Measurements from ENCODE around the gene TBCEL. TPM values are rescaled to one million over a fixed set of nuclear protein-coding genes. Genes with fewer than 3 reads are reported as not detected.

TBCEL gene
- polyA plus RNA-seq, 2 donors, result 2.0 to 2.2 TPM

GRCh38 chr11:121095561-121095960 is 71.7 kb downstream of the TBCEL start:
- Histone ChIP-seq H3K36me3 (ENCODE audit: control insufficient read depth in 2 of 2, insufficient read depth in 2 of 2, low read length in 1 of 2) (no peaks in the 10 kb centered on the region), H3K27me3 (ENCODE audit: control insufficient read depth in 1 of 2, insufficient read depth in 2 of 2, low read length in 2 of 2) (no peaks in the 10 kb centered on the region), H3K4me3 (ENCODE audit: low read depth in 1 of 2, low read length in 2 of 2) (no peak overlapping the region), H3K27ac (ENCODE audit: low read depth in 2 of 2, low read length in 1 of 2) (no peak overlapping the region), H3K9me3 (ENCODE audit: control insufficient read depth in 2 of 2, insufficient read depth in 1 of 2, low read depth in 1 of 2, low read length in 1 of 2) (no peaks in the 10 kb centered on the region), H3K4me1 (ENCODE audit: control insufficient read depth in 2 of 2, insufficient read depth in 2 of 2, low read length in 1 of 2) (no peaks in the 10 kb centered on the region)
- WGBS, 2 donors, result 47 to 65% methylated on average over 1 of the region's 1 CpG

- Histone ChIP-seq H3K4me3 (ENCODE audit: low read depth in 1 of 2, low read length in 2 of 2) (no peak overlapping the region), H3K36me3 (ENCODE audit: control insufficient read depth in 2 of 2, insufficient read depth in 2 of 2, low read length in 1 of 2) (no peaks in the 10 kb centered on the region), H3K27me3 (ENCODE audit: control insufficient read depth in 1 of 2, insufficient read depth in 2 of 2, low read length in 2 of 2) (no peaks in the 10 kb centered on the region), H3K27ac (ENCODE audit: low read depth in 2 of 2, low read length in 1 of 2) (no peak overlapping the region), H3K9me3 (ENCODE audit: control insufficient read depth in 2 of 2, insufficient read depth in 1 of 2, low read depth in 1 of 2, low read length in 1 of 2) (no peaks in the 10 kb centered on the region), H3K4me1 (ENCODE audit: control insufficient read depth in 2 of 2, insufficient read depth in 2 of 2, low read length in 1 of 2) (peaks cover 0 to 1% of the 10 kb centered on the region in 2 donors)
- 78 to 83% methylated on average over 4 of the region's 4 CpGs for WGBS, 2 donors
These were observed 75.5 kb downstream of the TBCEL start for GRCh38 chr11:121099364-121099763.

- no peaks in the 10 kb centered on the region for H3K9me3 ChIP-seq (ENCODE audit: control insufficient read depth in 2 of 2, insufficient read depth in 1 of 2, low read depth in 1 of 2, low read length in 1 of 2)
- 52 to 65% methylated on average over 4 of the region's 4 CpGs for WGBS, 2 donors
- H3K36me3 ChIP-seq (ENCODE audit: control insufficient read depth in 2 of 2, insufficient read depth in 2 of 2, low read length in 1 of 2), result no peaks in the 10 kb centered on the region
- peaks cover 0 to 2% of the 10 kb centered on the region in 2 donors for H3K4me1 ChIP-seq (ENCODE audit: control insufficient read depth in 2 of 2, insufficient read depth in 2 of 2, low read length in 1 of 2)
- H3K27me3 ChIP-seq (ENCODE audit: control insufficient read depth in 1 of 2, insufficient read depth in 2 of 2, low read length in 2 of 2), result no peaks in the 10 kb centered on the region
- no peak overlapping the region for H3K27ac ChIP-seq (ENCODE audit: low read depth in 2 of 2, low read length in 1 of 2)
- no peak overlapping the region for H3K4me3 ChIP-seq (ENCODE audit: low read depth in 1 of 2, low read length in 2 of 2)
These were observed 76.0 kb downstream of the TBCEL start for GRCh38 chr11:121099885-121100284.

- Histone ChIP-seq H3K4me1 (ENCODE audit: control insufficient read depth in 2 of 2, insufficient read depth in 2 of 2, low read length in 1 of 2) (peaks cover 0 to 2% of the 10 kb centered on the region in 2 donors), H3K27me3 (ENCODE audit: control insufficient read depth in 1 of 2, insufficient read depth in 2 of 2, low read length in 2 of 2) (no peaks in the 10 kb centered on the region), H3K36me3 (ENCODE audit: control insufficient read depth in 2 of 2, insufficient read depth in 2 of 2, low read length in 1 of 2) (no peaks in the 10 kb centered on the region), H3K27ac (ENCODE audit: low read depth in 2 of 2, low read length in 1 of 2) (no peak within 1 kb of the TSS), H3K9me3 (ENCODE audit: control insufficient read depth in 2 of 2, insufficient read depth in 1 of 2, low read depth in 1 of 2, low read length in 1 of 2) (no peaks in the 10 kb centered on the region), H3K4me3 (ENCODE audit: low read depth in 1 of 2, low read length in 2 of 2) (no peak within 1 kb of the TSS)
- 96% methylated on average over 2 of the region's 2 CpGs for WGBS, 2 donors
These were observed 77.0 kb downstream of the TBCEL start, which contains the start of gene TECTA for GRCh38 chr11:121100943-121101342. TSS of gene TECTA (plus strand) at chr11:121101243. CDS start at chr11:121102666, 1,423 bp downstream.

- Histone ChIP-seq H3K4me3 (ENCODE audit: low read depth in 1 of 2, low read length in 2 of 2) (no peak overlapping the region), H3K27me3 (ENCODE audit: control insufficient read depth in 1 of 2, insufficient read depth in 2 of 2, low read length in 2 of 2) (no peaks in the 10 kb centered on the region), H3K36me3 (ENCODE audit: control insufficient read depth in 2 of 2, insufficient read depth in 2 of 2, low read length in 1 of 2) (no peaks in the 10 kb centered on the region), H3K4me1 (ENCODE audit: control insufficient read depth in 2 of 2, insufficient read depth in 2 of 2, low read length in 1 of 2) (peaks cover 0 to 2% of the 10 kb centered on the region in 2 donors), H3K9me3 (ENCODE audit: control insufficient read depth in 2 of 2, insufficient read depth in 1 of 2, low read depth in 1 of 2, low read length in 1 of 2) (no peaks in the 10 kb centered on the region), H3K27ac (ENCODE audit: low read depth in 2 of 2, low read length in 1 of 2) (no peak overlapping the region)
- 81 to 82% methylated on average over 9 of the region's 9 CpGs for WGBS, 2 donors
These were observed 80.4 kb downstream of the TBCEL start for GRCh38 chr11:121104312-121104762.

- 41 to 58% methylated on average over 4 of the region's 4 CpGs for WGBS, 2 donors
- no peaks in the 10 kb centered on the region for H3K9me3 ChIP-seq (ENCODE audit: control insufficient read depth in 2 of 2, insufficient read depth in 1 of 2, low read depth in 1 of 2, low read length in 1 of 2)
- H3K4me3 ChIP-seq (ENCODE audit: low read depth in 1 of 2, low read length in 2 of 2), result no peak overlapping the region
- H3K4me1 ChIP-seq (ENCODE audit: control insufficient read depth in 2 of 2, insufficient read depth in 2 of 2, low read length in 1 of 2), result peaks cover 0 to 2% of the 10 kb centered on the region in 2 donors
- no peak overlapping the region for H3K27ac ChIP-seq (ENCODE audit: low read depth in 2 of 2, low read length in 1 of 2)
- no peaks in the 10 kb centered on the region for H3K27me3 ChIP-seq (ENCODE audit: control insufficient read depth in 1 of 2, insufficient read depth in 2 of 2, low read length in 2 of 2)
- H3K36me3 ChIP-seq (ENCODE audit: control insufficient read depth in 2 of 2, insufficient read depth in 2 of 2, low read length in 1 of 2), result no peaks in the 10 kb centered on the region
These were observed 81.2 kb downstream of the TBCEL start for GRCh38 chr11:121105063-121105480.

- peaks cover 0 to 2% of the 10 kb centered on the region in 2 donors for H3K4me1 ChIP-seq (ENCODE audit: control insufficient read depth in 2 of 2, insufficient read depth in 2 of 2, low read length in 1 of 2)
- H3K36me3 ChIP-seq (ENCODE audit: control insufficient read depth in 2 of 2, insufficient read depth in 2 of 2, low read length in 1 of 2), result no peaks in the 10 kb centered on the region
- no peak overlapping the region for H3K4me3 ChIP-seq (ENCODE audit: low read depth in 1 of 2, low read length in 2 of 2)
- no peak overlapping the region for H3K27ac ChIP-seq (ENCODE audit: low read depth in 2 of 2, low read length in 1 of 2)
- H3K27me3 ChIP-seq (ENCODE audit: control insufficient read depth in 1 of 2, insufficient read depth in 2 of 2, low read length in 2 of 2), result no peaks in the 10 kb centered on the region
- H3K9me3 ChIP-seq (ENCODE audit: control insufficient read depth in 2 of 2, insufficient read depth in 1 of 2, low read depth in 1 of 2, low read length in 1 of 2), result no peaks in the 10 kb centered on the region
- WGBS, 2 donors, result 76 to 81% methylated on average over 6 of the region's 6 CpGs
These were observed 81.7 kb downstream of the TBCEL start for GRCh38 chr11:121105481-121106195.

GRCh38 chr11:121106812-121107211 is 82.9 kb downstream of the TBCEL start:
- H3K36me3 ChIP-seq (ENCODE audit: control insufficient read depth in 2 of 2, insufficient read depth in 2 of 2, low read length in 1 of 2), result no peaks in the 10 kb centered on the region
- H3K4me3 ChIP-seq (ENCODE audit: low read depth in 1 of 2, low read length in 2 of 2), result no peak overlapping the region
- H3K9me3 ChIP-seq (ENCODE audit: control insufficient read depth in 2 of 2, insufficient read depth in 1 of 2, low read depth in 1 of 2, low read length in 1 of 2), result no peaks in the 10 kb centered on the region
- WGBS, 2 donors, result 69 to 81% methylated on average over 5 of the region's 5 CpGs
- peaks cover 0 to 2% of the 10 kb centered on the region in 2 donors for H3K4me1 ChIP-seq (ENCODE audit: control insufficient read depth in 2 of 2, insufficient read depth in 2 of 2, low read length in 1 of 2)
- H3K27ac ChIP-seq (ENCODE audit: low read depth in 2 of 2, low read length in 1 of 2), result no peak overlapping the region
- no peaks in the 10 kb centered on the region for H3K27me3 ChIP-seq (ENCODE audit: control insufficient read depth in 1 of 2, insufficient read depth in 2 of 2, low read length in 2 of 2)

GRCh38 chr11:121108413-121108812 is 84.5 kb downstream of the TBCEL start:
- Histone ChIP-seq H3K4me3 (ENCODE audit: low read depth in 1 of 2, low read length in 2 of 2) (no peak overlapping the region), H3K27ac (ENCODE audit: low read depth in 2 of 2, low read length in 1 of 2) (no peak overlapping the region), H3K27me3 (ENCODE audit: control insufficient read depth in 1 of 2, insufficient read depth in 2 of 2, low read length in 2 of 2) (no peaks in the 10 kb centered on the region), H3K4me1 (ENCODE audit: control insufficient read depth in 2 of 2, insufficient read depth in 2 of 2, low read length in 1 of 2) (peaks cover 0 to 2% of the 10 kb centered on the region in 2 donors), H3K9me3 (ENCODE audit: control insufficient read depth in 2 of 2, insufficient read depth in 1 of 2, low read depth in 1 of 2, low read length in 1 of 2) (no peaks in the 10 kb centered on the region), H3K36me3 (ENCODE audit: control insufficient read depth in 2 of 2, insufficient read depth in 2 of 2, low read length in 1 of 2) (no peaks in the 10 kb centered on the region)
- WGBS, 2 donors, result 41 to 100% methylated on average over 1 of the region's 1 CpG

GRCh38 chr11:121109471-121109870 is 85.6 kb downstream of the TBCEL start:
- WGBS, 2 donors, result 84 to 90% methylated on average over 2 of the region's 2 CpGs
- Histone ChIP-seq H3K9me3 (ENCODE audit: control insufficient read depth in 2 of 2, insufficient read depth in 1 of 2, low read depth in 1 of 2, low read length in 1 of 2) (no peaks in the 10 kb centered on the region), H3K4me1 (ENCODE audit: control insufficient read depth in 2 of 2, insufficient read depth in 2 of 2, low read length in 1 of 2) (peaks cover 0 to under 1% of the 10 kb centered on the region in 2 donors), H3K4me3 (ENCODE audit: low read depth in 1 of 2, low read length in 2 of 2) (no peak overlapping the region), H3K27me3 (ENCODE audit: control insufficient read depth in 1 of 2, insufficient read depth in 2 of 2, low read length in 2 of 2) (no peaks in the 10 kb centered on the region), H3K36me3 (ENCODE audit: control insufficient read depth in 2 of 2, insufficient read depth in 2 of 2, low read length in 1 of 2) (no peaks in the 10 kb centered on the region), H3K27ac (ENCODE audit: low read depth in 2 of 2, low read length in 1 of 2) (no peak overlapping the region)
